Activated naive CD8-positive, alpha-beta T cell treated with anti-CD3 and anti-CD28 coated beads, Interleukin-2, amount 50 U/mL, for 16 hours (primary cell): Measurements from ENCODE around the gene SLC9A5.
A peak's percentile ranks its signal among the peaks of the same experiment; 100 is the strongest.

Source experiments
- DNase-seq: peaks from one replicate; pipeline ENCODE4 v3.0.0-alpha.2; 2020; ENCODE audit warnings: low read depth, low spot score

The SLC9A5 gene

GRCh38 chr16:67215706-67216105 is 33.1 kb upstream of the SLC9A5 start:
- DNase-seq: no peak

- no peak for DNase-seq
Observed at GRCh38 chr16:67216612-67217490, 31.9 kb upstream of the SLC9A5 start.

- no peak for DNase-seq
Observed at GRCh38 chr16:67223992-67224391, 24.8 kb upstream of the SLC9A5 start.

- no peak for DNase-seq
Observed at GRCh38 chr16:67226295-67226803, 22.4 kb upstream of the SLC9A5 start.

GRCh38 chr16:67226804-67227566 is 21.8 kb upstream of the SLC9A5 start, which contains the start of gene TMEM208:
TSS of gene TMEM208 (plus strand) at chr16:67227130. CDS start at chr16:67227219, 89 bp downstream.
- peak; percentile 93 for DNase-seq

- no peak for DNase-seq
Observed at GRCh38 chr16:67227567-67227921, 21.2 kb upstream of the SLC9A5 start.

- no peak for DNase-seq
Observed at GRCh38 chr16:67228034-67228785, 20.6 kb upstream of the SLC9A5 start.

GRCh38 chr16:67228905-67229304 is 19.9 kb upstream of the SLC9A5 start:
- DNase-seq: no peak

GRCh38 chr16:67229906-67230808 is 18.6 kb upstream of the SLC9A5 start:
- no peak for DNase-seq

- no peak for DNase-seq
Observed at GRCh38 chr16:67230809-67231660, 17.7 kb upstream of the SLC9A5 start.

- no peak for DNase-seq
Observed at GRCh38 chr16:67233596-67233995, 15.2 kb upstream of the SLC9A5 start.

- DNase-seq: no peak
Observed at GRCh38 chr16:67234180-67234597, 14.6 kb upstream of the SLC9A5 start.

GRCh38 chr16:67235816-67236562 is 12.8 kb upstream of the SLC9A5 start:
- DNase-seq: no peak

GRCh38 chr16:67236563-67237395 is 12.0 kb upstream of the SLC9A5 start:
- DNase-seq: peak; percentile 41

- DNase-seq: no peak
Observed at GRCh38 chr16:67237396-67238277, 11.1 kb upstream of the SLC9A5 start.

GRCh38 chr16:67238278-67238575 is 10.6 kb upstream of the SLC9A5 start:
- no peak for DNase-seq

- no peak for DNase-seq
Observed at GRCh38 chr16:67238806-67239470, 9.8 kb upstream of the SLC9A5 start.
